Measurements from ENCODE around the gene PRRT1B.
A peak's percentile ranks its signal among the peaks of the same experiment; 100 is the strongest.

Gene PRRT1B

GRCh38 chr9:131601683-131602181 is 56.4 kb downstream of the PRRT1B start:
- FAIRE-seq: no peak

- FAIRE-seq: no peak
Observed at GRCh38 chr9:131603199-131603598, 57.9 kb downstream of the PRRT1B start.

GRCh38 chr9:131603711-131604439 is 58.6 kb downstream of the PRRT1B start:
- FAIRE-seq: no peak

- FAIRE-seq: no peak
Observed at GRCh38 chr9:131605770-131606590, 60.7 kb downstream of the PRRT1B start.

- FAIRE-seq: no peak
Observed at GRCh38 chr9:131606896-131607567, 61.7 kb downstream of the PRRT1B start.

- FAIRE-seq: no peak
Observed at GRCh38 chr9:131607591-131607990, 62.3 kb downstream of the PRRT1B start.

- peak; percentile 68 for FAIRE-seq
Observed at GRCh38 chr9:131608493-131609037, 63.2 kb downstream of the PRRT1B start.

Data from G401.6 (cell line).